ENCODE data around the gene KCP.

Gene KCP

DNA sequence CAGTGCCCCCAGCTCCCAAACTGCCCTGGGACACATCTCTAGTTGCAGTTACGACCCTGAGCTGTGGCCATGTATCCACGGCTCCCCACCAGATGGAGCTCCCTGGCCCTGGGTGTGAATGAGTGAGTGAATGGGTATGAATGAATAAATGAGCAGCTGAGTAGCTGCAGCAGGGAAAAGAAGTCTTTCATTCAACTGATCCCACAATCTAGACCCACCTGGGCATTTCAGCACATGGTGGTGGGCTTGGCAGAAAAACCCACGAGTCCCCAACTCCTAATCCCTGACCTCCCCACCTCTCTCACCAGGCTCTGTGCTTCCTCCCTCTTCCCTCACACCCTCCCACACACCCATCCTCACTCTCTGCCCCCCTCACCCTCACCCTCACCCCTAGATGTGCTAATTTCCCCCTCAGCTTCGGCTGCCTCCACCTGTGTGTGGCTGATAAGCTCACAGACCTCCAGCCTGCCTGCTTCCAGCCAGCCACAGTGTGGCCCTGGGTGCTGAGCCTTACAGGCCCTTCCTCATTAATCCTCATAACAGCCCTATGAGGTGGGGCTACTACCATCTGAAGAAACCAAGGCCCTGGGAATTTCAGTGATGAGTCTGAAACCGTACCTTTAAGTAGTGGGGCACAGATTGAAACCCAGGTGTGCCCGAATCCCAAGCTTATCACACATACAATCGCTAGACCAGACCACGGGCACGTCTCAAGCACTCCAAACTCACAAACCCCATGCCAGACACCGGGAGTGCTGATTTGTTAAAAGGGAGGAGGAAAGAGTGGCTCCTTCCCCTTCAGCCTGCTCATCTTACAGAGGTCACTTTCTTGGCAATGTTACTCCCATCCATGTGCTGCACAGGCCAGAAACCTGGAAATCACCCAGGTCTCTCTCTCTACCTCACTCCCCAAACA lies 50.1 kb downstream of the KCP start:
- no peak overlapping the region for H3K4me3 ChIP-seq (ENCODE audit: control insufficient read depth, low read depth, low read length)
- peak; percentile 24 for TF ChIP-seq CTCF (IDR thresholded peaks at IDR 0.05; ENCODE audit: control insufficient read depth, insufficient read depth, low read depth, low read length, missing control alignments)
- DNase-seq (ENCODE audit: low read depth): no peak

- no peak for DNase-seq (ENCODE audit: low read depth)
- H3K4me3 ChIP-seq (ENCODE audit: control insufficient read depth, low read depth, low read length): no peak overlapping the region
- no peak for TF ChIP-seq CTCF (IDR thresholded peaks at IDR 0.05; ENCODE audit: control insufficient read depth, insufficient read depth, low read depth, low read length, missing control alignments)
Measured at GRCh38 chr7:128859232-128860157, 51.0 kb downstream of the KCP start.

- no peak for DNase-seq (ENCODE audit: low read depth)
- no peak for TF ChIP-seq CTCF (IDR thresholded peaks at IDR 0.05; ENCODE audit: control insufficient read depth, insufficient read depth, low read depth, low read length, missing control alignments)
Measured at GRCh38 chr7:128858380-128859231, 51.9 kb downstream of the KCP start.

GRCh38 chr7:128856001-128856718 lies 54.3 kb downstream of the KCP start:
- no peak for DNase-seq (ENCODE audit: low read depth)
- no peak for TF ChIP-seq CTCF (IDR thresholded peaks at IDR 0.05; ENCODE audit: control insufficient read depth, insufficient read depth, low read depth, low read length, missing control alignments)
- H3K4me3 ChIP-seq (ENCODE audit: control insufficient read depth, low read depth, low read length): no peak overlapping the region

More at GRCh38 chr7:128858380-128859231, 51.9 kb downstream of the KCP start:
- H3K4me3 ChIP-seq (ENCODE audit: control insufficient read depth, low read depth, low read length): no peak overlapping the region

DNA sequence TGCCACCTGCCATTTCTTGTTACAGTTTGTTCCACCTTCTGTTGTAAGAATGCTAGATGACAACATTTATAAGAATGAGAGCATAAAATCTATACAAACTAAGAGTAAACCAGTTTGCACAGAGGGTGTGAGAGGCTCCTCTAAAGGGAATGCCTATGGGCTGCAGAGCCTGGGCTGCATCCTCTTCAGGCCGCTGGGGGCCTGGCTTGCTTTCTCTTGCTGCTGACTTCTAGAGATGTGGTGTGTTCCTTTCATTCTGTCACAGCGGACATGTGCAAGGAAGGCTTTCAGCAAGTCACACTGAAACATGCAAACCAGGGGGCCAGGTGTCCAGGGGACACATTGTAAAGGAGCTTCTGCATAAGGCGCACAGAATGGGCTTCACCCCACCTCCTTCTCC lies 55.0 kb downstream of the KCP start:
- no peak for DNase-seq (ENCODE audit: low read depth)
- no peak overlapping the region for H3K4me3 ChIP-seq (ENCODE audit: control insufficient read depth, low read depth, low read length)
- no peak for TF ChIP-seq CTCF (IDR thresholded peaks at IDR 0.05; ENCODE audit: control insufficient read depth, insufficient read depth, low read depth, low read length, missing control alignments)
